PC-9 (cell line): Measurements from ENCODE around the gene MYO5B.

Experiments used
- EZH2 ChIP-seq: fragments of 200-600 bp; sonication (generic); IDR thresholded peaks from 2 replicates; pipeline ENCODE4 v1.8.0; 2017; ENCODE audit warnings: antibody characterized with exemption, low read depth
- TF ChIP-seq, protein P1 (sequence below): fragments of 200-600 bp; sonication (generic); conservative IDR thresholded peaks from 2 replicates; pipeline ENCODE4 v1.6.1; 2017; ENCODE audit warnings: mixed run types, antibody characterized with exemption, mild to moderate bottlenecking, moderate library complexity

DNA sequence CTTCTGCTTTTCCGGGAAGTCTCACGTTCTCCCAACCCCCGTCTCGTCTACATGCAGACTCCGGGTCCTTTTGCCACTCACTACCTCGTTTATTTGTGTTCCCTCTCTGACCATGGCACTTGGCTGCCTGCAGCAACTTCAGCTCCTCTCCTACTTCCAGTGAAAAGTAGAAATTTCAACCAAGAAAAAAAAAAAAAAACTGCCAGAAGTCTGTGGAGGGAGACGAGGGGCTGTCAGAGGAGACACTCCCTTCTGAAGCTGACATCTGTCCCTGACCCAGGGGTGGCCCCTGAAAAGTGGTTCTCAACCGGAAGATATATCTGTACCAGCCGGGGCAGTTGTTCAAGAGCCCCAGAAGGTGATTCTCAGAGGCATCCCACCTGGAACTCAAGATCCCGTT lies 742 bp upstream of the MYO5B start:
- TF ChIP-seq, protein P1, sequence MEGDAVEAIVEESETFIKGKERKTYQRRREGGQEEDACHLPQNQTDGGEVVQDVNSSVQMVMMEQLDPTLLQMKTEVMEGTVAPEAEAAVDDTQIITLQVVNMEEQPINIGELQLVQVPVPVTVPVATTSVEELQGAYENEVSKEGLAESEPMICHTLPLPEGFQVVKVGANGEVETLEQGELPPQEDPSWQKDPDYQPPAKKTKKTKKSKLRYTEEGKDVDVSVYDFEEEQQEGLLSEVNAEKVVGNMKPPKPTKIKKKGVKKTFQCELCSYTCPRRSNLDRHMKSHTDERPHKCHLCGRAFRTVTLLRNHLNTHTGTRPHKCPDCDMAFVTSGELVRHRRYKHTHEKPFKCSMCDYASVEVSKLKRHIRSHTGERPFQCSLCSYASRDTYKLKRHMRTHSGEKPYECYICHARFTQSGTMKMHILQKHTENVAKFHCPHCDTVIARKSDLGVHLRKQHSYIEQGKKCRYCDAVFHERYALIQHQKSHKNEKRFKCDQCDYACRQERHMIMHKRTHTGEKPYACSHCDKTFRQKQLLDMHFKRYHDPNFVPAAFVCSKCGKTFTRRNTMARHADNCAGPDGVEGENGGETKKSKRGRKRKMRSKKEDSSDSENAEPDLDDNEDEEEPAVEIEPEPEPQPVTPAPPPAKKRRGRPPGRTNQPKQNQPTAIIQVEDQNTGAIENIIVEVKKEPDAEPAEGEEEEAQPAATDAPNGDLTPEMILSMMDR, result no peak
- no peak for TF ChIP-seq EZH2
